OCI-M2 (cell line): ENCODE results near the gene TMEM117.
"Not testable (repeated sequence)": the region's sequence is repeated elsewhere in the genome, so short reads cannot be mapped to it uniquely, and the experiment has no call there.

Source experiments
- DNase-seq: peaks from one replicate; lab custom pipeline; 2025; ENCODE audit not compliant: unreplicated experiment; lab: John Stamatoyannopoulos, UW

TMEM117 gene

DNA sequence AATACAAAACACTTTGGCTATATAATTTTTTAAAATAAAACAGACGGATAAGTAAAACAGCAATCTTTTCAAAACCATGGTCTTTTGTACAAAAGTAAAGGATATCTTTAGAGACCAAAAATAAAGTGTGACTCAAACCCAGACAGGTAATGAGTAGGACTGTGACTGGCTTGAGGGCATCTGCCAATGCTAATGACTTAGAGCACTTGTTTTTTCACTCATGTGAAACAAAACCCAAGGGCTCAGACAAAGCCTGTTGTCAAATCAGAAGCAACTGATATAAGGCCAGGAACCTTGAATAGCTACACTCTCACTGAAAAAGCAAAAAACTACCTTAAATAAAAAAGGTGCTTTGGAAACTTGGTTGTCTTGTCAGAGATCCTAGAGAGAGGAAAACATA is 357.4 kb downstream of the TMEM117 start:
- no peak for DNase-seq

DNA sequence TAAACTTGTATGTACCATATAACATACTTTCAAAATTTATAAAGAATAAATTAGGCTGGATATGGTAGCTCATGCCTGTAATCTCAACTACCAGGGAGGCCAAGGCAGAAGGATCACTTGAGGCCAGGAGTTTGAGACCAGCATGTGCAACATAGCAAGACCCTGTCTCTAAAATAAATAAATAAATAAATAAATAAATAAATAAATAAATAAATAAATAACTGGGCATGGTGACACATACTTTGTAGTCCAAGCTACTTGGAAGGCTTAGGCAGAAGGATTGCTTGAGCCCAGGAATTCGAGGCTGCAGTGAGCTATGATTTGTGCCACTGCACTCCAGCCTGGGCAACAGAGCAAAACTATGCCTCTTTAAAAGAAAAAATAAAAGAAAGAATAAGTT is 359.8 kb downstream of the TMEM117 start:
- DNase-seq, result not testable (repeated sequence)

DNA sequence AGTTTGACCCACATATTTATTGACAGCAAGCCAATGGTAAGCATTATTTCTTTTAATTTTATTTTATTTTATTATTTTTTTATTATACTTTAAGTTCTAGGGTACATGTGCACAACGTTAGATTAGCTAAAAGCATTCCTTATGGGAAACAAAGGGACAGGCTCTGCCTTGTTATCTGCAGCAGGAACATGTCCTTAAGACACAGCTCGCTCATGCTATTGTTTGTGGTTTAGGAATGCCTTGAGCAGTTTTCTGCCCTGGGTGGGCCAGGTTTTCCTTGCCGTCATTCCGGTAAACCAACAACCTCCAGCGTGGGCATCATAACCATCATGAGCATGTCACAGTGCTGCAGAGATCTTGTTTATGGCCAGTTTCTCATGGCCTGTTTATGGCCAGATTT is 370.2 kb downstream of the TMEM117 start:
- no peak for DNase-seq

DNA sequence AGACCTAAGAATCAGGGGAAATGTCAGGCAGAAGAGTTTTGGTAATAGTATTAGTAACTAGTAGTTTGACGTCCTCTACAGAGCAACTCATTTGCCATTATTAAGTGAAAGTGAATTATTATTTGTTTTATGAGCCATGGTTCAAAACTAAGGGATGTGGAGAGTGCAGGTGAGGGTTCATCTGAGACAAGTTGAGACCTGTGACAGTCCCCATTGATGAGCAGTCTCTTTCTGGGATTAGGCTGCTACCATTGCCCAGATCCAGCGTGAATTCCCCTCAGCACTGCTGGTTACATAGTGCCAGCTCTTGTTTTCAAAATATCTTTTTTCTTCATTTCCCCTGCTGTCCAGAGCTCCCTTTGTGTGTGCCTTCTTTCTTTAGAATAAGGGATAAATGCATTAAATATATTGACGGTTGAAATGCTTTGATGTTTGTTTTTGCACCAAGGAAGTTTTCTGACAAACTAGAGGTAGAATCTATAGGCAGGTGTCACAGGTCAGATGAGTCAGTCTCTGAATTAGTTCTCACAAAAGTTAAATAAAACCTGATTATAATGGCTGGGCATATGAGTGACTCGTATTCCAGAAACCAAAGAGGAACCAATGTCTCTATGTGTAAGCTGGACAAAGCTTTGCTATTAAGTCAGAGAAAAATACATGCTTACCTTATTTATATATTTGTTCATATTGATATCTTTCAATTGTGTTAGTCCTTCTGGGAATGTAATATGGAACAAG is 381.4 kb downstream of the TMEM117 start:
- no peak for DNase-seq

DNA sequence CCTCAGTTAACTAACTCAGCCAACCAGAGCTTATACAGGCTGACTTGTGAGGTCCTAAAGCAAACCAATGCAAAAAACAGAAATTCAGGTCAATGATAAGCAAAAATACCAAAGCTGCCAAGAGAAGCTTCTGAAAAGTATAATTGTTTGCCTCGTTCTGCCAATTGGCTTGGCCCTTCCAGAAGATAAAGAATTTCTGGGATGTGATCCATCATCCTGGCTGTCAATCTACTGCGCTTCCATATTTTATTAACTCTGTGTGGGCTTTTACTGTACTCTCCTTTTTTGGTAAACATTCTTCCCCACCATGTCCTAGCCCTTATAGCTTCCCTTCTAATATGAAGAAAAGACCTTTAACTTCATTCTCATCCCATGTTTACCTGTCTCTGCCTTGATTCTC is 387.9 kb downstream of the TMEM117 start:
- DNase-seq, result no peak

DNA sequence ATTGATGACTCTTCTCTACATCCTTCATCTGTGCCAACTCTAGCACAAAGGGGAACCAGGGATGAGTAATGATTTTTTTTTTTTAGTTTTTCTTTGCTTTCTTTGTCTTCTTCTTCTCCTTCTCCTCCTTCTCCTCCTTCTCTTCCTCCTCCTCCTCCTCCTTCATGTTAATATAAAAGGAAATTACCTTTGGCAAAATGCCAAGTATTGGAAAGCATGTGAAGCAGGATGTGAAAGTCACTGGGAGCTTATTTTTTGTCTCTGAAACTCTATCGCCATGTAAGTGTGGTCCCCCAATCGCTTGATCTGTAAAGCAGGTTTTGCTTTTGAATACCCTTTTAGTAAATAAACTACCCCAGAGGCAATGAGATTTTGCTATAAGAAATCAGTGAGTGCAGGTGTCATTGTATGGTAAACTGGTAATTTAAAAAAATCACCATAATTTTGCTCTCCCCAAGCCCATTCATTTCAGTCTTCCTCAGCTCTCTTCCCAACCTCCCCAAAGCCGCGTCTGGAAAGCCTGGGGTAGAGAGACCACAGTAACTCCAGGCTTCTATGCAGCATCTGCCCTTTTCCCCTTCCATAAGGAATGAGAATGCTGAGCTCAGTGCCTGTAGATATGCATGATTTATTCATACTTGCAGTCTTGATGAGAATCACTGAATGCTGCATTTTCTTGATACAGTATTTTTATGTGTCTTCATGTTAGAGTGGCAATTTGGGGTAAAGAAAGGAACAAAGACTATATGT is 388.7 kb downstream of the TMEM117 start:
- no peak for DNase-seq

DNA sequence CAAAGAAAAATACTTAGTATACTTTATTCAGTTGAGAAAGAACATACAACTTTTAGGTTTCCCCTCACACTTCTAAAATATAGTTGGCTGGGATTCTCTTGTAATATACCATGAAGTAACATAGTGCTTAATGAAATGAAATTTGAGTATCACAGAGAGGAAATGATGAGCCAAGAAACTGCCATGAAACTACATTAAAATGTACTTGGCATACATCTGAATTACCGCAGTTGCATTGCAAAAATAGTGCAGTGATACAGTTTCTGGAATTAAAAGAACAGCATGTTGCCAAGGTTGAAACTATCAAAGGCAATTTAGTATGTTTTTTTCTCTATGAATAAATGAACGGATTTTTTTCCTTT is 389.2 kb downstream of the TMEM117 start:
- DNase-seq, result no peak

DNA sequence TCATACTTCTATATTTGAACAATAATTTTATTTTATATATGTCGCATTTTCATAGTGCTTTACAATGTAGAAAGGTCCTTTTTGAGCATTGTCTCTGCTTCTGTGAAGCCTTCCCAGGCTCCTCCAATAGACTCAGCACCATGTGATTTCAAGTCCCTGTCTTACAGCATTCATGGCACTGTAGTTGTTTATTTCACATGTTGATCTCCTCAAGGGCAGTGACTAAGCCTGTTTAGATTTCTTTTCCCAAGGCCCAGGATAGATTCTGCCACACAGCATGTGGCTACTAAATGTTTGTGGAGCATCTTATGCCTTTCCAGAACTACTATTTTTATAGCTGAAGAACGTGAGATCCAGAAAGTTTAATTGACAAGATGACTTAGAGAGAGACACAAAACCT is 391.7 kb downstream of the TMEM117 start:
- DNase-seq, result no peak

DNA sequence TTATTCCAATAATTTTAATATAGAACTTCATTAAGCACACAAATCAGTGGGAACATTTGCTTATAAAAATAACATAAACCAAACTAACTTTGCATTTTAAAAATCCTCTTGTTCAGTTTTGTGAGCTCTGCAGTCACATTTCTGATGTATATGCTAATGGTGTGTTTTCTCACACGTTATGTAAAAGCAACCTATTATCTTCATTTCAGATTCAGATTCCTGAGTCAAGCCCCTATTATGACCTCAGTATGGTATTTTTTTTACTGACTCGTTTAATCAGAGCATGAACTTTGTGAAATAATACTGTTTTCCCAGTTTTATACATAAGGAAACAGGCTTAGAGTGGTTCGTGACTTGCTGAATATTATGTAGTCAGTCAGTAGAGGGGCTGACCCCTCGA is 394.0 kb downstream of the TMEM117 start:
- DNase-seq, result no peak

DNA sequence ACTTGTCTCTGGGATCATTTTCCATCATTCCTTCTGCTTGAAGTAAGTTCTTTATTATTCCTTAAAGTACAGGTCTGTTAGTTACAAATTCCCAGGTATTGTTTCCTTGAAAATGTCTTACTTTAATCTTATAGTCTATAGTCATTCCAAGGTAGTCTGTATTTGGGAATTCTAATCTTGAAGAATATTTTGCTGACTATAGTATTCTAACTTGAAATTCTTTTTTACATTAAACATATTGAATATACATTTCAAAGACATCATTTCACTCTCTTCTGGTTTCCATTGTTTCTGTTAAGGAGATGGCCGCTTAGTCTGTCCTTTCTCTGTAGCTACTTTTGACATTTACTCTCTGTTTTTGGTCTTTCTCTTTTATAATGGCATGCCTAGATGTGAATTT is 399.8 kb downstream of the TMEM117 start:
- DNase-seq, result no peak

DNA sequence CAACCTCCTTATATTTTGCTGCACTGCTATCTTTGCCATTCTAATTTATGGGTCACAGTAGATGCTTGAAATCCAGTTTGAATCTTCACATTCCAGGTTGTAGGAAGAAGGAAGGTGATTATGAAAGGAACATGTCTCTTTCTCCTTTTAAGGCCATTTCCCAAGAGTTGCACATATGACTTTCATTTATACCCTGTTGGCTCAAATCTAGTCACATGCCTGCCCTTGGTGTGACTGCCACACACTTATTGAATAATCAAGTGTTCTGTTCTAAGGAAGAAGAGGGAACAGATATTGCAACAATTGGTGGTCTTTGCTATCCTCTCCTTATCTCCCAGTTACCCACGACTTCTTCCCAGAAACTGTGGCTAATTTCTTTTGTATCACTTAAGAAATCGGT is 404.3 kb downstream of the TMEM117 start:
- no peak for DNase-seq

DNA sequence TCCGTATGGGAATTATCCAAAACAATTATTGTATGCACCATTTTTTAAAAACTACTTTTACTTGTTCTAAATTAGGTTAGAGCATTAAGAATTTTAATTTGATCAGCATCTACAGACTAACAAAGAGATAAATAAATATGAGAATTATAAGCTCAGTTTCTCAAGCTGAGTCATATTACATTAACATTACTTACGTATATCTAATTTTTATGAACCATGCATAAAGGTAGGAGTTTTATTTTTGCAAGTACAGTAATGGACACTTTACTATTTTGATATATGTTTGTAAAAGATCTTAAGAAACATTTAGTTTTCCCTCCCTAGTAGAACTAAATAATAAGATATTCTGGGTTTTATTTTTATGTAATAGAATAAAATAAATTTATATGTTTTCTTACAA is 410.1 kb downstream of the TMEM117 start:
- DNase-seq, result no peak

DNA sequence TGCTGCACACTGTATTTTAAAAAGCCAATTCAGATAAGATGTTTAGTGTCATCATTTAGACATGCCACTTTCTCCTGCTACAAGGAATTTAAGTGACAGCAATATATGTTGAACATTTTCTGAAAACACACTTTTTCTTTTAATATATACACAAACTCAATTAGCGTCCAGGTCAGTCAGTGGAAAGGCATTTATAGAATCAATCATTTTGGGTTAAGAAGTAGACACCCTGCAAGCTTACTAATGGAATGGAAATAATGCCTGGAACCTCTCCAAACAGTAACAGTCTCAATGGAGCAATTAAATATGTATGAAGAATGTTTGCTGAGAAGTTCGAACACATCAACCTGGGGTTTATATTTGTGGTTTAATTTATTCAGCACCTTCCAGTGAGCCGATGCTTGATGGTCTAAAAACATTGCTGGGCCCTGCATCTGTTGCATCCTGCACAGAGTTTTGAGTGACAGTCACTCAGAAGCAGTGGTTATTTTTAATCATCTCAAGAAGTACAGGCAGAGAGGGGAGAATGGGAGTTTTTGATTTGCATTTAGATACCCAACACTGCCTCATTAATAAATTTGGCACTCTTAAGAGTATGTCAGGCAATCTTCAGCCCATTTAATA is 410.7 kb downstream of the TMEM117 start:
- no peak for DNase-seq

DNA sequence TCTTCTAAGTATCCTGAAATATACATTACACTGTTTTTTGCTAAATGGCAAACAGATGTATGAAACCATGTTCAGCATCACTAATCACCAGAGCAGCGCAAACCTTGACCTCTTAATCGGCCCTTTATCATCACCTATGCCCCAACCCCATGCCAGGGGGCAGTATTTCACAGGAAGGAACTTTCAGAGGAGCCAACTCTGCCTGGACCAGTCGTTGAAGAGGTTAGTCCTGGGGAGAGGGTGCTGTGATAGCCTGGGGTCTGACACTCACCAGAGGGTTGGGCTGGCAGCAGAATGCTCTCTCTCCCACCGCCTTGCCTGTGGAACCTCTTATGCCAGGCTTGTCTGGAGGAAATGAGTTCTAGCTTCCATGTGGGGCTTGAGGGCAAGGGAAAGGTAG is 411.7 kb downstream of the TMEM117 start:
- DNase-seq, result no peak

DNA sequence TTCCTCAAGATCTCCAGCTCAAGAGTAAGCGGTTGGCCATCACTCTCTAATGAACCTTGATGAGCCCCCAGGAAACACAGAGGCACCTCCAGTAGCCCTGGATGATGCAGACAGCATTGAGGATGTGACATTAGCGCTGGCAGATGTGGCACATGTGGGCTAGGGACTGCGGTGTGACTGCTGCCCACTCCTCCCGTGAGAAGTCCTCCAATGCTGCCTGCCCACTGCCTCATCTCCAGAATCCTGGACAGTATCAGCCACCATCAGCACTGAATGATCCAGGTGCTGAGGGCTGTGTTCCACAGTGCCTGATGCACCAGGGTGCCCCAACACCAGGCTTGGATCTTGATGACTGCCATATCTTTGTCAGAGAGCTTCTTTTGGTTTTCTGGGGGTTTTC is 412.6 kb downstream of the TMEM117 start:
- no peak for DNase-seq

DNA sequence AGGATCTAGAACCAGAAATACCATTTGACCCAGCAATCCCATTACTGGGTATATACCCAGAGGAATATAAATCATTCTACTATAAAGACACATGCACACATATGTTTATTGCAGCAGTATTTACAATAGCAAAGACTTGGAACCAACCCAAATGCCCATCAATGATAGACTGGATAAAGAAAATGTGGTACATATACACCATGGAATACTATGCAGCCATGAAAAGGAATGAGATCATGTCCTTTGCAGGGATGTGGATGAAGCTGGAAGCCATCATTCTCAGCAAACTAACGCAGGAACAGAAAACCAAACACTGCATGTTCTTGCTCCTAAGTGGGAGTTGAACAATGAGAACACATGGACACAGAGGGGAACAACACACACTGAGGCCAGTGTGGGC is 414.6 kb downstream of the TMEM117 start:
- DNase-seq, result not testable (repeated sequence)

DNA sequence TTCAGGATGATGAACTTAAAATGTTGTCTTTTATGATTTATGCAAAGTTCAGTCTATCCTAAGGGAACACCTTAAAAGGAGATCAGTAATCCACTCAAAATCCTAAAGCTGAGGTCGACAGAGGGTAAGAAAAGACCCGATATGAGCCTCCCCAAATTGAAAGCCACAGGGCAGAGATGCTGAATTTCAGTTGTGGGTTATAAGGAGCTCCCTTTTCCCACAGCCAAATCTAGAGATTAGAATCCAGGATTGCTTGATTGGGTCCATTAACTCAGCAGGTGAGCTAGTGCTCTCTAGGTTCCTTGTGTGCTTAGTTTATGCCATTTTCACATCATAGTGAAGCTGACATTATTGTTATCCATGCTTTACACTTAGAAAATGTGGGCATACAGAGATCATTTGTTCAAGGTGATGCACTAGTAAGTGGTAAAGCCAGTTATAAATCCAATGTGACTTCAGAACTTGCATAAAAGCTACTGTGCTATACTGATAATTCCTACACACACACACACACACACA is 417.5 kb downstream of the TMEM117 start:
- DNase-seq, result no peak

DNA sequence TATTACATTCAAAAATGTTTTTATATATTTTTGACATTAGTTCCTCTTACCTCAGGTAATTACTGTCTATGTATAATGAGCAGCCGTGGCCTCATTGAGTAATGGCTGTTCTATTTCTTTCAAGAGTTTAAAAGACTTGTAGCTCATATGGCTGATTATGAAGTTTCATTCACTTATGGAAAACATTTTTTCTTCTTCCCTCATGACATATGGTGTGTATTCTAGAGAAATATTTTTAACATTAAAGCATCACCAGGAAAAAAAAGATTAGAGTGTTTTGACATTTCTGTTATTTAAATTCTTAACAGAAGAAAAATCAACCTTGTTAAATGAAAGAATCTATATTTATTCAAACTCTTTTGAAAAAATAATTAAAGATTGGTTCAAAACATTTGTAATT is 422.4 kb downstream of the TMEM117 start:
- DNase-seq, result no peak

DNA sequence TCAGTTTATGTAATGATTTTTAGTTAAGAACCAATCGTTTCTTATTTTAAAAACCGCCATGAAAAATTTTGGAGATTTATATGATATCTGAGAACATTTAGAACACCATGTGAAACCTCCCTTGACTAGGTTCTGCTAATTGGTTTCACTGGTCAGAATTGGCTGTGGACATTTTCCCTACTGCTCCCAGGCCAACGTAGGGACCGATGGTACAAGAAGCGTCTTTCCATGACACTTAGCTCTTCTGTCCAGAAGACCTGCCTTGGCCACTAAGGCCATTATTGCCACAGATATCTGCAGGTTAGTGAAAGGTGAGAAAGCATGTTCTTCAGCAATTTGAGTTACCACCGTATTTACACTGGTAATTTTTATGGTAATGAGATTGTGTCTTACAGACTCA is 424.0 kb downstream of the TMEM117 start:
- no peak for DNase-seq

DNA sequence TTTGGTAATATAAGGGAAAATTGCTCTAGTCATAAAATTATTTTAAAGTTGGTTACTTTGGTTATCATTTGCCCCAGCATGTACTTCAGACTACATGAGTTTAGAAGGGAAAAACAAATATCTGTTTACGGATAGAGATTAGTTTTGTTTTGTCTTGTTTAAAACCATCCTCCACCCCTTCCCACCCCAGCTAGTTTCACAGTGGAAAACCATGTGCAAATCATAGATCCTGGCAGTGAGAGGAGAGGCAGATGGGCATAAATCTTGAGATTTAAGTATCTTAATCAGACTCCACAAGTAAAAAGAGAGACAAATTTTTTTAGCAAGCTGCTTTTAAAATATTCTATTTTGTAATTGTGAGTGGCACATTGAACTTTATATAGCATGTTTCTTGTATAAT is 424.7 kb downstream of the TMEM117 start:
- DNase-seq, result no peak

DNA sequence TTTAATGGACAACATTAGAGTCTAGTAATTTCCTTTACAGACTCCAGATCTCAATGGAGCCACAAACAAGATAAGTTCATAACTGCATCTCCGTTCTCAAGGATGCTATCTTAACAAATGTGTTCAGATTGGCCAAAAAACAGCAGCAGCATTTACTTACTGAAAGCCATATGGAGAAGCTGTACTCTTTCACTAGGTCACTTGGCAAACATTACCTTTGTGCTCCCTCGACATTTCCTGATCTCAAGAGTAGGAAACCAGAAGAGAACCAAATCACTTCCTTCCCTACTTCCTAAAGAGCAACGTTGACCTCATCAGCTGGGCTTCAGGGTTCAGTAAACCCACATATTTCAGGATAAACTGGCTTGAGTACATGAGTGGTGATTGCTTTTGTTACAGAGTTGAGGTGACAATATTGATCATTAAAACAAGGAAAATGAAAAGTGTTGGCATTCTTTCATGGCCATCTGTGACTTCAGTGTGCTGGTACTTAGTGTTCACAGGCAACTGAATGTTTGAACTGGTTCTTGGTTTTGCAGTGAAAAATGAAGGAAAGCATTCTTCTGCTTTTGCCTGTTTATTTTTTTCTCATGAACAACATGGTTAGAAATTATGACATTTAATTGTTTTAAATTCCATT is 449.6 kb downstream of the TMEM117 start:
- DNase-seq, result no peak

DNA sequence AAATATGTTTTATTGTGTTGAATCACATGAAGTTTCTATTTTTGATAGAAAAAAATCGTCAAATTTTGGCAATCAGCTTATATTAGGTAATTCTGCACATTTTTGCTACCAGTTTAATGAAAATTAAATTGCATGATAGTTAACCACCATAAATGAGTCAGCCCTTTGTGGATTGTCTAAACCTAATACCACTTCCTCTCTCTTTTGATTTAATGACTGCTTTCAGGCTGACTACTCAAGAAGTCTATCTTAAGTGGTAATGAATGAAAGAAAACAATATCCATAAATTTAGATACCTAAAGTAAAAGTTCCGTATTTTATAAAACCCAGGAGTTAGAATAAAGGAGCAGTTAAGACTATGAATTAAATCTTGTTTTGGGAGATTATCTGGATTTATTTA is 450.5 kb downstream of the TMEM117 start:
- DNase-seq, result no peak
